Nasal cavity respiratory epithelium epithelial cell of viscerocranial mucosa (primary cell): Measurements from ENCODE around the gene SMARCA5. TPM values are rescaled to one million over a fixed set of nuclear protein-coding genes. Genes with fewer than 3 reads are reported as not detected.

Experiments used
- total RNA-seq: library from RNA; depleted of rRNA; stranded (reverse); fragments of >200 nt; gene quantifications from 2 replicates; pipeline ENCODE4 v1.2.3, GENCODE V29; 2014

SMARCA5 gene
- total RNA-seq = 35.2 and 62.2 TPM in 2 replicates

DNA sequence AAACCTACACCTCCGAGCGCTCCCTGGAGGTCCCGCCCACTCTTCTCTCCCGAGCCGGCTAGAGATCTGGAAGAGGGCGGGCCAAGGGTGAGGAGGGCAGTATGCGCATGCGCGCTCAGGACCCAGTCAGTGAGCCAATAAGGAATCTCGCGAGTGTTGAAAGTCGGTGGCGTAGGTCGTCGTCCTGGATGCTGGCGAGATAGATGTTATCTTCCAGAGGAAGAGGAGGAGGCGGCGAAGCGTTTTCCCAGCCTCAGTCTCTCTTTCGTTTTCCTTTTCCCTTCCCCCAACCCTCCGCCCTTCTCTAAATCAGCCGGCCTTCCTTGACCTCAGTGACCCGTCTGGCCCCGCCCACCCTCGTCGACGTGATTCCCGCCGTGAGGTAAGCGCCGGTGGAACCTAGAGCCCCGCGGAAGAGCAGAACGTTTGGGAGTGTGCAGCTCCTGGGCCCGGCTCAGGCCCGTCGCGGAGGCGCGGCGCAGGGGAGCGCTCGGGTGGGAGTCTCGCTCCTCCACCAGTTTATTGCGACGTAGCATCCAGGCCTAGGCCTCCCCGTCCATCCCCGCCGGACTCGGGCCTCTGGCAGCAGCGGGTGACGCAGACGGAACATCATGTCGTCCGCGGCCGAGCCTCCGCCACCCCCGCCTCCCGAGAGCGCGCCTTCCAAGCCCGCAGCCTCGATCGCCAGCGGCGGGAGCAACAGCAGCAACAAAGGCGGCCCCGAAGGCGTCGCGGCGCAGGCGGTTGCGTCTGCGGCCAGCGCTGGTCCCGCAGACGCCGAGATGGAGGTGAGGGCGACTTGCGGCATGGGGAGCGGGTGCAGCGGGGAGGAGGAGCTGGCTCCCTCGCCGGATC lies at the start of gene SMARCA5:
Gene SMARCA5 (plus strand): TSS at position 389 of the 855 bp plus-strand sequence. CDS start 223 bp downstream, at position 612.

Other genes starting within 250 kb of the SMARCA5 start
- 7.5 and 23.0 TPM in 2 replicates for gene GAB1, start 176.8 kb upstream of the SMARCA5 start, total RNA-seq
- not detected in 2 replicates for gene FREM3, start 187.0 kb downstream of the SMARCA5 start, total RNA-seq